Activated B cell treated with CpG ODN at 0.5 μM for 24 hours (primary cell): ENCODE measurements around the gene FAM53B. TPM values are rescaled to one million over a fixed set of nuclear protein-coding genes. Genes with fewer than 3 reads are reported as not detected.

Source experiments
- ATAC-seq: fragments of 200-7000 bp; cut with Tn5 transposase; one replicate; pipeline ENCODE4 v1.10.0; 2021; ENCODE audit warnings: low read depth, mild to moderate bottlenecking, moderate library complexity
- CTCF ChIA-PET: fragments of 350-600 bp; sonication (Branson Sonifier 250); formaldehyde crosslinking; loops from one replicate; lab custom pipeline; 2021; ENCODE audit warnings: antibody characterized with exemption; lab: Charles Lee
- POLR2A ChIA-PET: fragments of 350-600 bp; sonication (Branson Sonifier 250); formaldehyde crosslinking; loops from one replicate; lab custom pipeline; 2021; ENCODE audit warnings: antibody characterized with exemption; lab: Charles Lee
- DNase-seq: peaks from one replicate; pipeline ENCODE4 v3.0.0; 2022
- H3K27ac Mint-ChIP-seq: one replicate; pipeline ENCODE4 v1.8.0; 2020; ENCODE audit warnings: mixed read lengths
- H3K27me3 Mint-ChIP-seq: one replicate; pipeline ENCODE4 v1.8.0; 2021; ENCODE audit warnings: mixed read lengths
- H3K36me3 Mint-ChIP-seq: one replicate; pipeline ENCODE4 v1.8.0; 2021; ENCODE audit warnings: low read depth, mixed read lengths
- H3K4me1 Mint-ChIP-seq: one replicate; pipeline ENCODE4 v1.8.0; 2021; ENCODE audit warnings: mixed read lengths
- H3K4me3 Mint-ChIP-seq: one replicate; pipeline ENCODE4 v1.8.0; 2020; ENCODE audit warnings: mild to moderate bottlenecking, mixed read lengths
- H3K9me3 Mint-ChIP-seq: one replicate; pipeline ENCODE4 v1.8.0; 2020; ENCODE audit warnings: mixed read lengths
- CTCF ChIP-seq: fragments of 200-600 bp; IDR thresholded peaks from one replicate; pipeline ENCODE4 v1.8.0; 2022; ENCODE audit warnings: antibody characterized with exemption, mild to moderate bottlenecking
- intact Hi-C: fragments of 100-400 bp; cut with micrococcal nuclease; formaldehyde crosslinking; loops from one replicate; pipeline ENCODE4 v1.15.1; 2024
- total RNA-seq: library from RNA; stranded (reverse); gene quantifications from 2 replicates; pipeline ENCODE4 v1.2.3, GENCODE V29; 2022

The FAM53B gene
- total RNA-seq, 1 donor from 2014 or later, result 73.9 TPM

GRCh38 chr10:124636271-124636995 lies 107.7 kb downstream of the FAM53B start:
- intact Hi-C loops, result no loop called here
- ATAC-seq, result peak; percentile 16
- no peak for TF ChIP-seq CTCF
- Mint-ChIP-seq H3K4me1 (peaks cover 95% of the 10 kb centered on the region), H3K9me3 (no peaks in the 10 kb centered on the region), H3K4me3 (peak overlapping the region; percentile 55), H3K27me3 (no peaks in the 10 kb centered on the region), H3K36me3 (peaks cover 56% of the 10 kb centered on the region), H3K27ac (peak overlapping the region; percentile 94)
- CTCF ChIA-PET, result interaction anchor here (0.6 to 2.7 kb wide), 9 partner anchors 12 to 109 kb away, joined by 3 to 11 read pairs (median 3); no protein-coding TSS in a partner anchor
- POLR2A ChIA-PET, result interaction anchor here (1.2 to 4.3 kb wide), 9 partner anchors 8 to 105 kb away, joined by 3 to 34 read pairs (median 5); no protein-coding TSS in a partner anchor
- DNase-seq, result no peak

- peak overlapping the region; percentile 47 for H3K27ac Mint-ChIP-seq
- POLR2A ChIA-PET, result interaction anchor here (0.6 to 1.5 kb wide), 6 partner anchors 8 to 109 kb away, joined by 3 to 12 read pairs (median 4); no protein-coding TSS in a partner anchor
Observed at GRCh38 chr10:124632566-124632965, 111.6 kb downstream of the FAM53B start.

GRCh38 chr10:124632064-124632531 lies 112.1 kb downstream of the FAM53B start:
- Mint-ChIP-seq H3K9me3 (no peaks in the 10 kb centered on the region), H3K4me3 (no peak overlapping the region), H3K4me1 (peaks cover 95% of the 10 kb centered on the region), H3K27ac (peak overlapping the region; percentile 95), H3K27me3 (no peaks in the 10 kb centered on the region), H3K36me3 (peaks cover 41% of the 10 kb centered on the region)
- CTCF ChIA-PET, result interaction anchor here (0.6 to 2.4 kb wide), 3 partner anchors 86 to 113 kb away, joined by 3 to 18 read pairs (median 4); no protein-coding TSS in a partner anchor
- no peak for TF ChIP-seq CTCF
- ATAC-seq, result no peak
- intact Hi-C loops, result no loop called here
- DNase-seq, result no peak
- POLR2A ChIA-PET, result interaction anchor here (0.6 to 1.5 kb wide), 5 partner anchors 12 to 109 kb away, joined by 3 to 12 read pairs (median 4); no protein-coding TSS in a partner anchor

More at GRCh38 chr10:124632566-124632965, 111.6 kb downstream of the FAM53B start:
- Mint-ChIP-seq H3K36me3 (peaks cover 42% of the 10 kb centered on the region), H3K9me3 (no peaks in the 10 kb centered on the region), H3K4me1 (peaks cover 95% of the 10 kb centered on the region), H3K27me3 (no peaks in the 10 kb centered on the region), H3K4me3 (no peak overlapping the region)
- CTCF ChIA-PET, result interaction anchor here (0.6 to 2.4 kb wide), 5 partner anchors 20 to 113 kb away, joined by 3 to 18 read pairs (median 4); no protein-coding TSS in a partner anchor
- intact Hi-C loops, result no loop called here
- no peak for DNase-seq
- TF ChIP-seq CTCF, result no peak
- no peak for ATAC-seq

GRCh38 chr10:124630551-124630950 lies 113.6 kb downstream of the FAM53B start:
- H3K27me3 Mint-ChIP-seq, result no peaks in the 10 kb centered on the region
- CTCF ChIA-PET, result interaction anchor here (5.1 kb wide), 1 partner anchor 111 kb away, joined by 40 read pairs; no protein-coding TSS in a partner anchor
- TF ChIP-seq CTCF, result no peak
- H3K4me3 Mint-ChIP-seq, result no peak overlapping the region
- ATAC-seq (no peak), DNase-seq (no peak)
- POLR2A ChIA-PET, result interaction anchor here (1.0 to 15.9 kb wide), 3 partner anchors 27 to 91 kb away, joined by 3 to 207 read pairs (median 28); no protein-coding TSS in a partner anchor
- intact Hi-C loops, result no loop called here
- H3K27ac Mint-ChIP-seq, result peak overlapping the region; percentile 95
- H3K36me3 Mint-ChIP-seq, result peaks cover 31% of the 10 kb centered on the region
- H3K4me1 Mint-ChIP-seq, result peaks cover 96% of the 10 kb centered on the region
- no peaks in the 10 kb centered on the region for H3K9me3 Mint-ChIP-seq
